ENCODE measurements around the gene MAP1LC3B.

MAP1LC3B gene

GRCh38 chr16:87351320-87351698, 40.8 kb upstream of the MAP1LC3B start:
- no peak for DNase-seq (ENCODE audit: low spot score)
- Histone ChIP-seq H3K4me3 (no peak overlapping the region), H3K27ac (no peak overlapping the region)
- no peak for TF ChIP-seq CTCF (IDR thresholded peaks at IDR 0.05)

- Histone ChIP-seq H3K27ac (no peak overlapping the region), H3K4me3 (no peak overlapping the region)
- no peak for TF ChIP-seq CTCF (IDR thresholded peaks at IDR 0.05)
- no peak for DNase-seq (ENCODE audit: low spot score)
Measured at GRCh38 chr16:87352818-87353217, 39.3 kb upstream of the MAP1LC3B start.

GRCh38 chr16:87353613-87354012, 38.5 kb upstream of the MAP1LC3B start:
- no peak for TF ChIP-seq CTCF (IDR thresholded peaks at IDR 0.05)
- no peak overlapping the region for H3K27ac ChIP-seq
- no peak overlapping the region for H3K4me3 ChIP-seq
- no peak for DNase-seq (ENCODE audit: low spot score)

GRCh38 chr16:87356491-87356853, 35.7 kb upstream of the MAP1LC3B start:
- Histone ChIP-seq H3K4me3 (no peak overlapping the region), H3K27ac (no peak overlapping the region)
- TF ChIP-seq CTCF (IDR thresholded peaks at IDR 0.05) = no peak
- DNase-seq (ENCODE audit: low spot score) = no peak

- no peak for DNase-seq (ENCODE audit: low spot score)
Measured at GRCh38 chr16:87358250-87358649, 33.9 kb upstream of the MAP1LC3B start.

GRCh38 chr16:87358696-87359095, 33.4 kb upstream of the MAP1LC3B start:
- Histone ChIP-seq H3K4me3 (no peak overlapping the region), H3K27ac (no peak overlapping the region)
- DNase-seq (ENCODE audit: low spot score) = no peak
- no peak for TF ChIP-seq CTCF (IDR thresholded peaks at IDR 0.05)

More at GRCh38 chr16:87358250-87358649, 33.9 kb upstream of the MAP1LC3B start:
- Histone ChIP-seq H3K27ac (no peak overlapping the region), H3K4me3 (no peak overlapping the region)
- no peak for TF ChIP-seq CTCF (IDR thresholded peaks at IDR 0.05)

GRCh38 chr16:87359121-87359520, 33.0 kb upstream of the MAP1LC3B start:
- DNase-seq (ENCODE audit: low spot score) = no peak
- Histone ChIP-seq H3K27ac (no peak overlapping the region), H3K4me3 (no peak overlapping the region)
- no peak for TF ChIP-seq CTCF (IDR thresholded peaks at IDR 0.05)
